Ovary (tissue), 9 donors: ENCODE measurements around the gene ADGRV1. TPM values are rescaled to one million over a fixed set of nuclear protein-coding genes. Genes with fewer than 3 reads are reported as not detected.

Source experiments
- DNase-seq, 5 donors: peaks; one replicate each; pipeline ENCODE4 v3.0.0-alpha.2; 2019 to 2020
- H3K27ac ChIP-seq, 2 donors: fragments of 200-600 bp; one replicate each; pipeline versions ENCODE4 v1.5.1 to v1.8.0; 2019 to 2022
- H3K27me3 ChIP-seq: fragments of 200-600 bp; one replicate; pipeline ENCODE4 v1.8.0; 2022
- H3K36me3 ChIP-seq: fragments of 200-600 bp; sonication (generic); one replicate; pipeline ENCODE4 v1.5.1; 2019
- H3K4me1 ChIP-seq: one replicate; pipeline ENCODE4 v1.8.1; 2013; ENCODE audit warnings: mild to moderate bottlenecking, moderate library complexity; ENCODE audit not compliant: insufficient read depth
- H3K4me3 ChIP-seq: fragments of 200-600 bp; sonication (generic); one replicate; pipeline ENCODE4 v1.5.1; 2017
- H3K9me3 ChIP-seq, 2 donors: fragments of 200-600 bp in 1 of 2; sonication (generic) in 1 of 2; one replicate each; pipeline versions ENCODE4 v1.5.1 to v1.8.1; 2013 to 2019; ENCODE audit warnings: mild to moderate bottlenecking in 1 of 2, moderate library complexity in 1 of 2
- CTCF ChIP-seq, 3 donors: fragments of 450-650 bp in 2 of 3; fragments of 200-600 bp in 1 of 3; IDR thresholded peaks; one replicate each; pipeline versions ENCODE4 v1.5.1 to v1.8.0; 2016 to 2022; ENCODE audit warnings: antibody characterized with exemption in 3 of 3, mild to moderate bottlenecking in 1 of 3
- EP300 ChIP-seq: sonication (generic); formaldehyde crosslinking; IDR thresholded peaks from one replicate; pipeline ENCODE4 v1.6.1; 2017; ENCODE audit warnings: antibody characterized with exemption
- POLR2A ChIP-seq: fragments of 450-650 bp; IDR thresholded peaks from one replicate; pipeline ENCODE4 v1.6.1; 2017; ENCODE audit warnings: antibody characterized with exemption, mild to moderate bottlenecking, moderate library complexity
- WGBS, 3 donors: extraction: QIAGEN DNeasy Blood & Tissue Kit in 1 of 3; methylation state at CpG; one replicate each; pipeline versions ENCODE4 v1.1.5 to v1.1.7; 2013 to 2017; 5-methylcytosine and 5-hydroxymethylcytosine counted together
- intact Hi-C, 4 donors: fragments of 100-400 bp; cut with DNase I; formaldehyde crosslinking; loops; one replicate each; pipeline versions ENCODE4 v1.11.0 to v1.15.1; 2022 to 2023
- polyA plus RNA-seq, 2 donors: library from polyadenylated mRNA; stranded (reverse); fragments of 200-250 nt in 1 of 2; fragments of 350-450 nt in 1 of 2; fragmentation: Illumina TruSeq in 1 of 2; extraction: RNeasy Lipid Tissue Mini Kit (QIAGEN cat#74804) in 1 of 2; gene quantifications; one replicate each; pipeline ENCODE4 v1.2.3, GENCODE V29; 2013 to 2014
- total RNA-seq, 7 donors: library from RNA; depleted of rRNA in 2 of 7; stranded (reverse); fragments of >200 nt in 2 of 7; fragmentation: NEBNext Ultra II Directional in 3 of 7; extraction: Animal tissue kit (Norgen Biotek cat#: 25700) in 3 of 7; gene quantifications; one replicate each; pipeline versions ENCODE4 v1.1.0 to v1.2.4, GENCODE V29; 2016 to 2023
- donor health status: DM: no; HTN: no; CAD: no; lungs with moderate emphysema.
- donor health status: DM: no; HTN: no; CAD: no.
- donor health status: Bipolar disorder and iron deficiency.
- donor health status: DM: yes; HTN: yes; CAD: no.
- donor health status: DM: no; HTN: no; CAD: no.
- donor health status: DM: yes; HTN: yes; CAD: no.

ADGRV1 gene
- total and polyA plus RNA-seq, 9 donors: 0.21 to 2.7 (median 1.1) TPM

DNA sequence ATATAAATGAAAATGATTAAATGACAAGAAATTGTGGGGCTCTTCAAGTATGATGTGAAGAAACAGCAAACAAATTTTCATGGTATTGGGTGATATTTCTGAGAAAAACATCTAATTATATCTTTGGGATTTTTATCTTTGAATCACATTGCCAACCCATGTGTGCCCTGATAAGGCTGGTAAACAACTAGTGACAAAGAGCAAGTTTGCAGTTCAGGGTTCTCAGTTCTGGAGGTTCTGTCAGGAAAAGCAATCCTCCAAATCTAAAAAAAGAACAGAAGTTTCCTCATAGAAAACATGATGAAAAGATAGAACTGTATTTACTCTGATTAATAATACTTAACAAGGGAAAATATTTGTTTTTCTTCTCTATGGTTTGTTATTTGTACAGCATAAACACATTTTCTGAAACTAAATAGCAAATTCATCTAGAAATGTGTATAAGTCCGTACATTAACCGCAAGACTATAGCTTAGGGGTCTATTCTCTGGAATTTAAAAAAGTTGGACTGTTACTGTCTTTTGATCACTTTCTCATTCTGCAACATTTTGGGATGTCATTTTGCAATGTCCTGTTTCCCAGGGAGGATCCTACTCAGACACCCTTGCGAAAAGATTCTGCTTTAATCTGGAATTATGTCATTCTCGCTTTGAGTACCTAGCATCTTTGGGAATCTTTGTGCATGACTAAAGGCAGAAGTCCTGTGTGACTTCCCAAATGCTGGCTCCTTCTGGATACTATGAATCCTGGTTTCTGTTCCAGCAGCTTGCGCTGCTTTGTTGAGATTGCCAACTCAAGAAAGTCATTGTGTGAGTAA is 308.5 kb downstream of the ADGRV1 start:
- Histone ChIP-seq H3K4me1 (peaks cover 5% of the 10 kb centered on the region), H3K36me3 (no peaks in the 10 kb centered on the region), H3K27me3 (no peaks in the 10 kb centered on the region), H3K9me3 (no peaks in the 10 kb centered on the region), H3K4me3 (no peak overlapping the region), H3K27ac (no peak overlapping the region)
- TF ChIP-seq EP300: no peak
- TF ChIP-seq POLR2A: no peak
- TF ChIP-seq CTCF (IDR thresholded peaks at IDR 0.05): no peak
- DNase-seq: no peak
- intact Hi-C loops: loop anchor here in 3 of 4 donors (5.0 to 10.0 kb wide), 4 partner anchors 228 to 558 kb away; partner anchors contain the start of gene ARRDC3 (in 2 of the 3)
- 90 to 93% (median 93%) methylated on average over 5 of the region's 5 CpGs for WGBS, 3 donors

GRCh38 chr5:90868799-90869198 is 310.2 kb downstream of the ADGRV1 start:
- H3K27me3 ChIP-seq: no peaks in the 10 kb centered on the region
- no peak for DNase-seq
- H3K4me3 ChIP-seq: no peak overlapping the region
- H3K9me3 ChIP-seq: no peaks in the 10 kb centered on the region
- H3K4me1 ChIP-seq: peaks cover 14% of the 10 kb centered on the region
- H3K27ac ChIP-seq: no peak overlapping the region
- intact Hi-C loops: loop anchor here in 3 of 4 donors (5.0 to 10.0 kb wide), 4 partner anchors 226 to 556 kb away; partner anchors contain the start of gene ARRDC3 (in 2 of the 3)
- TF ChIP-seq EP300 (no peak), CTCF (IDR thresholded peaks at IDR 0.05) (no peak), POLR2A (no peak)
- no peaks in the 10 kb centered on the region for H3K36me3 ChIP-seq
- 96 to 98% (median 96%) methylated on average over 4 of the region's 4 CpGs for WGBS, 3 donors

DNA sequence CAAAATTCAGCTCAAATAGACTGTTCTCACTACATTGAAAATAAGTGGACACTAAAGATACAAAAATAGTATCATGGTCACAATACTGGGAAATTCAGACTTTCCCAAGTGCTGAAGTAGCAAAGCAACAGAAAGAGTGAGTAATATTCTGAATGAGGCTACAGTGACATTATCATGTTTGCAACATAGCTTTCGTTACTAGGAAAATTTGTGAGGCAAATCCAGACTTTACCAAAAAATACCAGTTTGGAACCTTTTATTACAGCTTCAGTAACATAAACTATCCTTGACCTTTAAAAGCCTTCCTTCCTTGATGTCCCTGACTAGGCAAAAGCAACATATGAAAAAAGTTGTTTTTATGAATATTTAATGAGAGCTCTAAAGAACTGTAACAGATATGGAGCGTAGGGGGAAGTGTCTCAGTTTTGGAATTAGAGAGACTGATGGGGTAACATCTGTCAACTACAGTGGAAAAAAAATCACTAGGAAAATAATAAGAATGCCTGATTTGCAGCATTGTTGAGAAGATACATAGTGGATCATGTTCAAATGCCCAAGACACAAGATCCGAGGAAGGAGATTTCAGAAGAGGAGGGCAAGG is 312.9 kb downstream of the ADGRV1 start:
- DNase-seq: no peak
- intact Hi-C loops: no loop called here
- Histone ChIP-seq H3K9me3 (no peaks in the 10 kb centered on the region), H3K27ac (peak overlapping the region; percentile 17 to 69), H3K4me3 (no peak overlapping the region), H3K27me3 (no peaks in the 10 kb centered on the region), H3K36me3 (no peaks in the 10 kb centered on the region), H3K4me1 (peaks cover 14% of the 10 kb centered on the region)
- TF ChIP-seq POLR2A (no peak), EP300 (no peak), CTCF (IDR thresholded peaks at IDR 0.05) (no peak)
- 7 to 20% (median 7%) methylated on average over 3 of the region's 3 CpGs for WGBS, 3 donors

DNA sequence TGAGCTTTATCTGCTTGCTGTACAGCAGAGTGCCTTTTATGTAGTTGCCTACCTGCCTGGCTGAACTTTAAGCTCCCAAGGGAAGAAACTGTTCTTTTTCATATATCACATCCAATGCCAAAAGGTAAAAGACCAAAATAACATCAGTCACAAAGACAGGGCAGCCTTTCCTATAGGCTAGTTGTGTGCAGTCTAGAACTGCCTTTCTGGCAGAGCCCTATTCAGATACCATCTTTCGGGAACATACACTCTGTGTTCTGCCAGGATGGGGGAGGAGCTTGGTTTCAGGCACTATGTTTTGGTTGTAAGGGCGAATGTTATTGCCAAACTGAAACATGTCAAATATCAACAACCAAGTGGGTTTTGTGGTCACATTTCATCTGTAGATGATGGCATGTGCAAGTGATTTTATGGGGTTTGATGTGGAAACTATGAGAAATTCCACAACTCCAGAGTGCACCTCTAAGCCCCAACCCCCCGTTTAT is 314.5 kb downstream of the ADGRV1 start:
- H3K27me3 ChIP-seq: no peaks in the 10 kb centered on the region
- peaks cover 14% of the 10 kb centered on the region for H3K4me1 ChIP-seq
- peak overlapping the region in 1 of 2 donors; percentile 69 for H3K27ac ChIP-seq
- DNase-seq: peak in 3 of 5 donors; percentile 23 to 33 (median 27)
- intact Hi-C loops: no loop called here
- TF ChIP-seq CTCF (IDR thresholded peaks at IDR 0.05): no peak
- TF ChIP-seq POLR2A: no peak
- no peak for TF ChIP-seq EP300
- no peak overlapping the region for H3K4me3 ChIP-seq
- no peaks in the 10 kb centered on the region for H3K36me3 ChIP-seq
- WGBS, 3 donors: 22 to 57% (median 28%) methylated on average over 3 of the region's 3 CpGs
- no peaks in the 10 kb centered on the region for H3K9me3 ChIP-seq
